Pulmonary artery endothelial cell (primary cell): ENCODE results near the gene PTPRD. TPM values are rescaled to one million over a fixed set of nuclear protein-coding genes. Genes with fewer than 3 reads are reported as not detected.

Experiments
- DNase-seq: peaks from one replicate; pipeline ENCODE4 v3.0.0-alpha.2; 2011; ENCODE audit warnings: low read depth, low spot score
- total RNA-seq: library from RNA; depleted of rRNA; stranded (reverse); fragments of >200 nt; gene quantifications from 2 replicates; pipeline ENCODE4 v1.2.3, GENCODE V29; 2014

Gene PTPRD
- total RNA-seq, 1 donor from 2014 or later, result 1.5 TPM

DNA sequence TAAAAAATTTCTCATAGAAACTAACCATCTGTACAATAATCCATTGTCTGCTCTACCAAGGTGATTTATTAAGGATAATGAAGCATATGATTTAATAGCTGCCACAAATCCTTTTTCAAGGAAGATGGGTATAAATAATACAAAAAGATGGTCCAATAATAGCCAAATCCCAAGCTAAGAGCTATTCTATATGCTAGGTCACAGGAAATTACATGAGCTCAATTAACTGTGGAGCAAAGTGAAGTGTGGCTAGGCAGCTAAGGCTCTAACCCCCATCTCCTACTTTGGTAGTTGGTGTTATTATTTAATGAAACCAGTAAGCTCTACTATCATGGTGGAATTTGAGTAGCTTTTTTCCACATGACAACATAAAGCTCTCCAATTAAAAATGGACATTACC, 1768.3 kb downstream of the PTPRD start:
- DNase-seq, result no peak

DNA sequence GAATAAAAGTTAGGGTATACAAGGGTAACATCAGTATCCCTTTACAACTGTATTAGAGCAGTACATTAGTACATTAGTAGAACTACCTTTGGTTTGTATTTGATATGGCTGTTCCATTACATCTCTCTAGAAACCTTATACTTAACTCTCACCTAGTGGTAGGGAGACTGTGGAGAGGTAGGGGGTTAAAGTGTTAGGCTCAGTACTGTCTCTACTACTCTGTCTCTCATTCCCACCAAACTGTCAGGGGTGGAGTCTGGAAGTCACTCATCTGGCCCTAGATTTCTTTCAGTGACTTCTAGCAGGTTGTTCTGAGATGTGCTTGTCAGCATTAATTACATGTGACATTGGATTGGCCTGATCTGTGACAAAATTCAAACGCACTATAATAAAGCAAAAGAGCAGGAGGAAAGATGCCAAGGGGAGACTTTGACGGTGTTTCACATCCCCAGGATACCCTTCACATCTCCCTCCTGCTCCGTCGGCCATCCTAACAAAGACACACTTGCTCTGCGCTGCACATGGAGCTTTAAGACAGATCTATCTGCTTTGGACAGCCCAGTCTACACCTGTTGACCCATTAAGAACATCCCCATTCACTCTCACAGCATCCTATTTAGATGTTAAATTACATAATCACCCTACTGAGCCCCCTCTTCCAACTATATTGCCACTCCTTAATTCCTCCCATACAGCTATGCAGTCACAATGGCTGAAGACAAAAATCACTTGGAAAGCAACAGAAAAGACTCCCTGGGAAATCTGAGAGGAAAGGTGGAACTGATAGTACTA, 1770.2 kb downstream of the PTPRD start:
- DNase-seq, result no peak

DNA sequence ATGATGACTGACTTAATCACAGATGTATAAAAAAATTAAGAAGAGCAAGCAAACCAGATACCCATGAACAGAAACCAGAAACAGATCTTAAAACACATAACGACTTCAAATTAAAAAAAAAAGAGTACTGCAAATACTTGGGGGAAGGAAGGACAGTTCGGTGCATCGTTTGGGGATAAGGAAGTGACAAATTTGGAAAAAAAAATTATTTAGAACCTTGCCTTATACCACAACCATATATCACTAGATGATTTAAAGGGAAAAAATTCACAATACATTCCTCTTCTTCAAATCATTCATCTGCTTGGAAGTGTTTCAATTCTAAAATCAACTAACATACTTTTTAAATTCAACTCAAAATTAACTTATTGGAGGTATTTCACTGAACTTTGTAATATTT, 1774.7 kb downstream of the PTPRD start:
- no peak for DNase-seq

DNA sequence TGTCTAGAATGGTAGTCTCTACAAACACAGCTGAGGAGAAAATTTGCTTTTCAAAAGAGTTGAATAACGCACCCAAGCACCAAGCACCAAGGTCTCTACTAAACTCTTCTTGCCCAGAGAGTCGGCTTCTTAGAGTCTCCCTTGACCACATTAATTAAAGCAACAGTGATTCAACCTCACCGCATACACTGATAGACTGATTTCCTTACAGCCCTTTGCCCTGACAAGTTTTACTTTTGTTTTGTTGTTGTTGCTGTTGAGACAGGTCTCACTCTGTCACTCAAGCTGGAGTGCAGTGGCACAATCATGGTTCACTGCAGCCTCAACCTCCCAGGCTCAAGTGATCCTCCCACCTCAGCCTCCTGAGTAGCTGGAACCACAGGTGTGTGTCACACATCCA, 1777.5 kb downstream of the PTPRD start:
- no peak for DNase-seq

DNA sequence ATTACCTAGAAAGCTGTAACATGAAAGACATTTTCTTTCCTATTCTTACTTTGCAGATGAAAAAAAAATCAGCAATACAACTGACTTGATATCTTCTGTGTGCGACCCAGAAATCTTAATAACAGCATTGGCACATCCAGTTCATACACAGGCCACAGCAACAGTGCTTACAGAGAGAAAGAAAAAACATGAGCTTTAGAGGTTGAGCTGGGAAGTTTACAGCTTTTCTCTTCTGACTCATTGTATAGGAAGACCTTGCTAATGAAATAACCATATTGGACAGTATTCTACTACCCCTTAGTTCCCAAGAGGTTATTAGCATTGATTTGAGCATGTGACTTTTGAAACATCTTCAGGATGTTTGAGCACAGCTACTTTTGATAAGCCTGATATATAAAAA, 1779.8 kb downstream of the PTPRD start:
- DNase-seq, result no peak

DNA sequence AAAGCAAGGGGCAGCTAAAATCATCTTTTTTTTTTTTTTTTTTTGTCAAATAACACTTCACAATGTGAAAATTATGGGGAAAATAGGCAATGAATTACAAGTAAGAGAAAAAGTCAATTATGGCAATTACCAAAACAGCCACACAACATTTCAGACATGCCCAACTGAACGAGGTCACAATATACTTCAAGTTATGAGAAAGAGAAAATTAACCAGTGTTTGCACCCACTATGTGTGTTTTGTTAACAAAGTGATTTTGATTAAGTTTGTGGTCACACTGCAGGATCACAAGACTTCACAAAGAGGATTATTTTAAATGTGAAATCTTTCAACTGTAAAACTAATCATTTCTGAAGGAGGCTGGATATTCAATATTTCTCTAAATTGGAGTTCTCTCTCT, 1780.4 kb downstream of the PTPRD start:
- DNase-seq, result no peak

DNA sequence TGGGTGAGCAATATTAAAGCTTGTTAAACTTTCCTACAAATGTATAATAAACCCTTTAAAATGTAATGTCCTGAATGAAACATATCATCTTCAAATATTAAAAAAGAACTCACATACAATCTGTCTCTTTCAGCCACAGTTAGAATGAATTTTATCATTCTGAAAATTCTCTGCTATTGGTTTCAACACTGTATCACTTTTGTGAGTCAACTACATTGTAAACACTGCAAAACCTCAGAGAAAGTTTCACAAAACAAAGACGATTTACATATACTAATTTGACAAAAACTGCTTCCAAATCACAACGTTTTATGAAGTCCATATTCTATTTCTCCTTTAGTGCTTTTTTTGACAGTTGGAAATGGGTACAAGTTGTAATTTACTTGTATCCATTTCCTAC, 1781.2 kb downstream of the PTPRD start:
- DNase-seq, result no peak

DNA sequence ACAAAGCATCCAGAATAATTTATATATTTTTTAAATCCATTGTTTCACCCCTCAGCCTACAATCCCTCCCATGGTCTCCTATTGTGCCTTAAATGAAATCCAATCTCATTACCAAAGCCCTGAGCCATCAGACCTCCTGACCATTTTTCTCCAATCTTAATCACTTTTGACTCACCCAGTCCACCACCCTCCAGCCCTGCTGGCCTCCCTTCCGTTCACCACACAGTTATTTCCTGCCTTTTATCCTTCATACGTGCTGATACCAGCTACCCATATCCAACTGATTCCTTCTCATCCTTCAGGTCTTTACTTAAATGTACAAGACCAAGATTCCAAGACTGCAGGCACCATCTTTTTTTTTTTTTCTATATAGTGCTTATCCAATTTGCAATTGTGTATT, 1786.5 kb downstream of the PTPRD start:
- DNase-seq, result no peak

DNA sequence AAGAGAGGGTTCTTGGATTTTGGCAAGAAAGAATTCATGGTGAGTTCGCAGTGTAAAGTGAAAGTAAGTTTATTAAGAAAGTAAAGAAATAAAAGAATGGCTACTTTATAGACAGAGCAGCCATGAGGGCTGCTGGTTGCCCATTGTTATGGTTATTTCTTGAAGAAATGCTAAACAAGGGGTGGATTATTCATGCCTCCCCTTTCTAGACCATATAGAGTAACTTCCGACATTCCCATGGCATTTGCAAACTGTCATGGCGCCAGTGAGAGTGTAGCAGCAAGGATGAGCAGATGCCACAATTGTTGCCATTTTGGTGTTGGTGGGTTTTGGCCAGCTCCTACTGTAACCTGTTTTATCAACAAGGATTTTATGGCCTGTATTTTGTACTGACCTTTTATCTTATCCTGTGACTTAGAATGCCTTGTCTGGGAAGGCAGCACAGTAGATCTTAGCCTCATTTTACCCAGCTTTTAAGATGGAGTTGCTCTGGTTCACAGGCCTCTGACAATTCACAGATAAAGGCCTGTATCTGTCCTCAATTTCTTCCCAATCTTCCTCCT, 1787.1 kb downstream of the PTPRD start:
- DNase-seq, result no peak

DNA sequence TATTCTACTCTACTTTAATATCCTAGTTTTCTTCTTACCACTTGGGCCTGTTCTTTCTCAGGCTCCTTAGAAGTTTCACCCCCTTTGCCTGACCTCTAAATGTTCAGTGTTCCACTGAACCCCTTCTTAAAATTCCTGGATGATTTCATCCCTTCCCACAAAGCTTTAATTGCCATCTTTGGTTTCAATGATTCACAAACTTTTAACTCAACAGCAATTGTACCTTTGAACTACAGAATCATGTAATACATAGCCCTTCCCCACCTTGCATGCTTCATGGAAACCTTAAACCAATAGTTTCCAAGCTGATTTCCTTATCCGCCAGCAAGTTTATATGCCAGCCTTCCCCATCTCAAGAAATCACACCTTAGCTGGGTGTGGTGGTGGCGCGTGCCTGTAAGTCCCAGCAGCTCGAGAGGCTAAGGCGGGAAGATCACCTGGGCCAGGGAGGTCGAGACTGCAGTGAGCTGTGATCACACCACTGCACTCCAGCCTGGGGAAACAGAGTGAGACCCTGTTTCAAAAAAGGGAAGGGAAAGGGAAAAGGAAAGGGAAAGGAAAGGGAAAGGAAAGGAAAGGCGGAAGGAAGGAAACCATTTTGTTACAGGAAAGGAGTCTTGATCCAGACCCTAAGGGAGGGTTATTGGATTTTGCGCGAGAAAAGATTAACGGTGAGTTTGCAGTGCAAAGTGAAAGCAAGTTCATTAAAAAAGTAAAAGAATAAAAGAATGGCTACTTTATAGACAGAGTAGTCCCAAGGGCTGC, 1789.5 kb downstream of the PTPRD start:
- no peak for DNase-seq

DNA sequence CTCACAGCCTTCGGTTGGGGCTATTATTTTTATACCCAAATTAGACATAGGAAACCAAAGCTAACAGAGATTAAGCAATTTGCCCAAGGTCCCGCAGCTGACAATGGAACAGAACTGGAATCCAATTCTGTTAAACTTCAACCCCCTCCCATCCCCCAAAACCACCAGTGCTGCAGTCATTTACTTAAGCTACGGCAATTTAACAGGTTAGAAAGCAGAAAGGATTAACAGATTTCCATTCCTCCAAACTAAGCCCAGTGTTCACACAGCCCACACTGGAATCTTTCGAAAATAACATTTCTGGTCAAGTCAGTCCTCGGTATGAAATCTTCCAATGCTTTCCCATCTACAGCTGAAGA, 1790.2 kb downstream of the PTPRD start:
- DNase-seq, result no peak

DNA sequence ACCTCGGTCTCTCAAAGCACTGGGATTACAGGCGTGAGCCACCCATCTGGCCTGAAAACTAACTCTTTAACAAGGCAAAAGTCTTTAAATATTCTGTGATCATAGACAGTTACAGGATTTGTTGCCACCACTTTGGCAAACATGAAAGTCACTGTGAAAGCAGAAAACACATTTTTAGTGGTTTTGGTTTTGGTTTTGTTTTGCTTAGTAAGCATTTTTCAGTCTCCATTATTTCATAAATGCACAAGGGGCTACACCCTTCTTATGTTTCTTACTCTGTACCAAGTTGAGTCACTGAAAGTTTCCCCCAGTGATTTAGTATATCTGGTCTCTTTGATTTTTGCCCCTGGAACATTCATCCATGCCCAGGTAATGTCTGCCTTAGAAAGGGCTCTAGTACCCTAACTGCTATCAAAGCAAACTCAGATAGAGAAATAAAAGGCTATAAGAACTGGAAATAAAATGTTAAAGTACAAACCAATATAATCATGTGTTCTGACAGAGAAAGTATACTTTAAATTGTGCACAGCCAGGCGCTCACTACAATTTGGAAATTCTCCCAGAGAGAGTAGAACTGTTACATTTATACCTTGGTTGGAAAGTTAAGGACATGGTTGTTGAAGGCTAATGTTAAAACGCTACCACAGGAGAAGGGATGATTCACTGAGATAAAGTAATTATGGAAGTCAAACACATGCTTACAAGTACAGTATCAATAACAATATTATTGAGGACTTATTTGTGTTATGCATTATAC, 1790.7 kb downstream of the PTPRD start:
- no peak for DNase-seq

DNA sequence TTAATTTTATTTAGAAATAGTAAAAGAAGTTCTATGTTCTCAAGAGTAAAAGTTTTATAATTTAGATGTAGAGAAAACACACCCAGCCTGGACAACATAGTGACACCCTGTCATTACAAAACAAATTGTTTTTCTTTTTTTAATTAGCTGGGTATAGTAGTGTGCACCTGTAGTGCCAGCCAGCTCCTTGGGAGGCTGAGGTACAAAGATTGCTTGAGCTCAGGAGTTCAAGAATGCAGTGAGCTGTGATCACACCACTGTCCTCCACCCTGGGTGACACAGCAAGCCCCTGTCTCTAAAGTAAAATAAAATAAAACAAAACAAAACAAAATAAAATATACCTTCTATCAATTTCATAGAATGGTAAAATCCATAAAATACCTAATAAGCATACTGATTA, 1795.5 kb downstream of the PTPRD start:
- no peak for DNase-seq

DNA sequence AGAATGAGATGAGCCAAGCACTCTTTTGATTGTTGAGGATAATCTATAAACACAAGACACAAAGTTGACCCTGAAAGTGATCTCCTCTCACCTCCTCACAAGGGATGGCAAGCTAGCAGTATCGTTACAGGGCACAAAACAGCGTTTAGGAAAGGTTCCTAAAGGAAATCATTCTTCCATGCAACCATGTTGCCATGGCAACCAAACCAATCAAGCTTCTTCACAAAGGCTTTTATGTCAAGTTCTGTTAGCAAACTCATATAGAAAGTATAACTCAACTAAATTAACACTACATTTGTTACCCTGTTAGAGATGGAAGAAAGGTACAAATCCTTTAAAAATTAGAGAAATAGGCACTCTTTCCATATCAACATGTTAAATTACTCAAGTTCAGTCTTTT, 1796.4 kb downstream of the PTPRD start:
- no peak for DNase-seq

DNA sequence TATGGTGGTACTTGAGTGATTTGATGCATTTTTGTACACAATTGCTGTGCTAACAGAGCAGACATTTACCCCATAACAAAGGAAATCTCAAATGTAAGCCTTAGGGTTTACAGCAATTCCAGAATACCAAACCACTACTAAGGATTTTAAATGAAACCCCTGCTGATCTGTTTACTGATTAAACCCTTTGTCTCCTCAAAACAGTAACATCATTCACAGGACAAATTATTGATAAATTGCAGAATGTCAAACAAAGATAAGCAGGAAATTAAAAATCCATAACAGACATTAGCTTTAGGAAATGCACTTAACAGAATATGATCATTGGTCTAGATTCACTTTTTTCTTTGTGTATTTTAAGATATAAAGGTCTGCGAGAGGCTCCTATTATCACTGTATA, 1796.9 kb downstream of the PTPRD start:
- DNase-seq, result no peak

DNA sequence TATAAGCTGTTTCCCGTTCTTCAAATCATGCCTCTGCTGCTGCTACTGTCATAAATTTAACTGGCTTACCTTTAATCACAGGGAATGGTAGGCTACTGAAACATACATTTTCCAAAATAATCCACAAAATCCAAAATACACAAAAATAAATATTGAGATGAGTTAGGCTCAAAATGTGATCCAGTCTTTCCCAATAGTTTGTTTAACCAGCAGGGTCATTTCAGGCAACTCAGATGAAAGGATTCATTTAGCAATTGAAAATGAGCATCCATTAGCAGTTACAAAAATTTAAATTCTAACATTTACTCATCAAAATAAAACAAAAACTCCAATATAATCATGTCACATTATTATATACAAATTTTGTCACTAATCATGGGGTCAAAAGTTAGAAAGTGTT, 1797.6 kb downstream of the PTPRD start:
- no peak for DNase-seq

DNA sequence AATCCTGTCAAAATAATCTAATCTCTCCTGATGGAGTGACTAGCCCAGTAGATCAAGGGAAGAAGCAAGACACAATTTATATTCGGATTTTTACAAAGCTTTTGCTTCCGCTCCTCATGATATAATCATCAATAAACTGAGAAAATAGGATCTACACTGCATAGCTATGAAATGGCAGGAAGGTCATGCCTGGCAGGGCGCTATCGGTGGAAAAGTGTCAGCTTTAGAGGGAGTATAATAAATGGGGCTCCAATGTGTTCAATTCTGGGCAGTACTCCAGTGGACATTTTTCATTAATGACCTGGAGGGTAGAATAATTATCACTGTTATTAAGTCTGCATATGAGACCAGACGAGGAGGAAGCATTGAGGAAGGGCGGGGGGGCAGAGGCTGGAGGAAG, 1799.9 kb downstream of the PTPRD start:
- no peak for DNase-seq

DNA sequence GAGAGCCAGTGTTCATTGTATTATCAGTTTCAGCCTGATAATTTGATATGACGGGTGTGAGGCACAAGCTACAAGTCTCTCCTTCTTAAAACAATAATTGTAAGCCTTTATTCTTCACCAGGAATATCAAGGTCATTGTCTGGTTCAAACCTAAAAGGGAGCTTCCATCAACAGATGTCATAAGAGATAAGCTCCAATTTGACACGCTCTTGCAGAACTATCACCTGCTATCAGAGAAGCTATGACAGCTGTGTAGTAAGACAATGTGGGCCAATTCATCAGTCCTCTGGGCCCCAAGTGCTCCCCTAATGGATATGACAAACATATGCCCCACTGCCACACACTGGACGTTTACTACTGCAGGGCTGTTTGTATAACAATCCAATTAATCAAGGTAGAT, 1803.1 kb downstream of the PTPRD start:
- DNase-seq, result no peak

DNA sequence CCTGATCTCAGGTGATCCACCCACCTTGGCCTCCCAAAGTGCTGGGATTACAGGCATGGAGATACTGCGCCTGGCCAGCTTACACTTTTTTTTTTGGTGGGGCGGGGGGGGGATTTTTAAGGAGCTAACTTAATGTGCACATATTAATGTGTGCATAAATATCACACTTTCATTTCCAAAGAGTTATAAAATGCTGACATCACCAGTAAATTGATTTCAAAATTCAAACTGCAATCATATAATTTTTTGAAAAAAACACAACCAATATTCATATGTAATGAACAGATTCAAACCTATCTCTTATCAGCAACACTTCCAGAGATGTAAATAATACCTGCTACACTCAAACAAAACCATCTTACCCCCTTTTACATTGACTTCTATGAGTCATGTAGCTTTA, 1806.7 kb downstream of the PTPRD start:
- no peak for DNase-seq

DNA sequence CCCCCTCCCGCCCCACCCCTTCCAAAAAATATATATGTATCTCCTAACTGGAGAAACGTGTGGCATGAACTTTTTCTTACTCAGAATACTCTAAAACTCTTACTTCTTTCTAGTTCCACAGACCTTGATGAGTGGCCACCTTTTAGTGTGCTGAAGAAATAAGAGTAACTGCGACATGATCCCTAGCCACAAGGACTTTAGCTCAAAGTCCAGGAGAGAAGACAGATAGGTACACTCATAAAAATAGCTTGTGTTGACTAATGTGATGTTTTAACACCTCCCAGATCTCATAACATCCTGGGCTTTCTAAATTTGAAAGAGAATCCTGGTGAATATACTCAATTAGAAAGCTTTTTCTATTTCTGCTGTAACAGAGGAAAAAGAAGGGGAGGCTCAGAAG, 1808.2 kb downstream of the PTPRD start:
- no peak for DNase-seq

DNA sequence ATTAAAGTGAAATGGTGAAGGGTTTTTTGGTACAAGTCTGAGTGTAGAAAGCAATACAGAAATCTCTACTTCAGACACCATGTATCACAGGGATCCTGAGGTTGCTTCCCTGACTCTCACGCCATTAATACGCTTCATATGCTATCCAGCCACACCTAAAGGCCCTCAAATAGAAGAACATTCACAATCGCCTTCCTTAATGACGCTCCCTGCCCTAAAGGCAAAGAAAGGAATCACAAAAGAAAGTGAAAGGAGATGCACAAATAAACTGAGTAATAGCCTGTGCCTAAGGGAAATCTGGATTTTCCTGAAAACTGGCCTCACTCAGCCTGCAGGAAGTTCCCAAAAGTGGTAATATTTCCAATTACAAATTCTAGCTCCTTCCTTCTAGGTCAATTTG, 1810.6 kb downstream of the PTPRD start:
- no peak for DNase-seq

DNA sequence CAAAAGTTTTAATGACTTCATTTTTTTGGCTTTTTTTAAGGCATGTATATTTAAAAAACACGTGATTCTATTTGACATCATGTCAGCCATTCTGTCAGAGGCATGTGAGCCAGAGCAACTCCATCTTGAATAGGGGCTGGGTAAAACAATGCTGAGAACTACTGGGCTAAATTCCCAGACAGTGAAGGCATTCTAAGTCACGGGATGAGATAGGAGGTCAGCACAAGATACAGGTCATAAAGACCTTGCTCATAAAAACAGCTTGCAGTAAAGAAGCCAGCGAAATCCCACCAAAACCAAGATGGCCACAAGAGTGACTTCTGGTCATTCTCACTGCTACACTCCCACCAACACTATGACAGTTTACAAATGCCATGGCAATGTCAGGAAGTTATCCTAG, 1812.6 kb downstream of the PTPRD start:
- no peak for DNase-seq
